ENCODE measurements around the gene S100A12. TPM values are rescaled to one million over a fixed set of nuclear protein-coding genes. Genes with fewer than 3 reads are reported as not detected.

Gene S100A12
- total and polyA plus RNA-seq, 2 experiments from 2014 or later, result not detected

DNA sequence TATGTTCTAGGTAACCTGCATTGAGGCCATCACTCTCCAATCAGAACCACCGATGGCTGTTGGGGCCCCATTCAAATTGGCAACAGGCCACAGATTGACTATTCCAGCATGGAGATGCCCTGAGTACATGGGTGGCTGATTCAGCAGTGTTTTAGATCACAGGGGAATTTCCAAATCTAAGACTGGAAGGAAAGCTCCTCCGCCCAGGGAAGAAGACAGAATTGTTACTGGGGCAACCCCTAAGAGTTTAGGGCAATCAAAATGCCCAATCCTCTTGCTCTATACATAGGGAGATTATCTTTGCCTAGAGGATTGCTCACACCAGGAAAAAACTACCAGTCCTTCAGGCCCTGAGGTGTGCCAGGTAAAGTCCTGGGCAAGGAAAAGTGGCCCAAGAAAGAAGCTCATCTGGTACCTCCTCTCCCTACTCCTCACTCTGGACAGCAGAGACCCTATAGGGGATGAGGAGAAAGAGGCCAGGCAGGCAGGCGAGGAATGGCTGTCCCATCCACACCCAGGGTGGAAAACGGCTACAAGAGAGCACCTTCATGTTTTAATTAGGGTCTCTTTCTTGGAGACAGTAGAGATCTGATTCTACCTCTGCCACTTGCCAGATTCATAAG is 9.6 kb upstream of the S100A12 start:
- no peaks in the 10 kb centered on the region for H3K27me3 ChIP-seq
- TF ChIP-seq EZH2 (IDR thresholded peaks at IDR 0.05; ENCODE audit: borderline replicate concordance) (no peak), EZH2phosphoT487 (IDR thresholded peaks at IDR 0.05; ENCODE audit: low read depth, severe bottlenecking, unreplicated experiment) (no peak)
- TF ChIP-seq, protein P1, sequence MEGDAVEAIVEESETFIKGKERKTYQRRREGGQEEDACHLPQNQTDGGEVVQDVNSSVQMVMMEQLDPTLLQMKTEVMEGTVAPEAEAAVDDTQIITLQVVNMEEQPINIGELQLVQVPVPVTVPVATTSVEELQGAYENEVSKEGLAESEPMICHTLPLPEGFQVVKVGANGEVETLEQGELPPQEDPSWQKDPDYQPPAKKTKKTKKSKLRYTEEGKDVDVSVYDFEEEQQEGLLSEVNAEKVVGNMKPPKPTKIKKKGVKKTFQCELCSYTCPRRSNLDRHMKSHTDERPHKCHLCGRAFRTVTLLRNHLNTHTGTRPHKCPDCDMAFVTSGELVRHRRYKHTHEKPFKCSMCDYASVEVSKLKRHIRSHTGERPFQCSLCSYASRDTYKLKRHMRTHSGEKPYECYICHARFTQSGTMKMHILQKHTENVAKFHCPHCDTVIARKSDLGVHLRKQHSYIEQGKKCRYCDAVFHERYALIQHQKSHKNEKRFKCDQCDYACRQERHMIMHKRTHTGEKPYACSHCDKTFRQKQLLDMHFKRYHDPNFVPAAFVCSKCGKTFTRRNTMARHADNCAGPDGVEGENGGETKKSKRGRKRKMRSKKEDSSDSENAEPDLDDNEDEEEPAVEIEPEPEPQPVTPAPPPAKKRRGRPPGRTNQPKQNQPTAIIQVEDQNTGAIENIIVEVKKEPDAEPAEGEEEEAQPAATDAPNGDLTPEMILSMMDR (IDR thresholded peaks at IDR 0.05; ENCODE audit: poor library complexity), result no peak
- H3K4me3 ChIP-seq, result no peak overlapping the region
- no peak overlapping the region for H3K4me2 ChIP-seq
- H3K27ac ChIP-seq, result no peak overlapping the region
- H3K9me2 ChIP-seq (replicated peaks; ENCODE audit: insufficient read depth), result no peaks in the 10 kb centered on the region
- DNase-seq (ENCODE audit: low spot score), result no peak
- H3K4me1 ChIP-seq (ENCODE audit: insufficient read depth), result no peaks in the 10 kb centered on the region
- H2AFZ ChIP-seq, result no peak overlapping the region
- H4K20me1 ChIP-seq (ENCODE audit: insufficient read depth, poor library complexity, severe bottlenecking), result no peaks in the 10 kb centered on the region
- no peaks in the 10 kb centered on the region for H3K79me2 ChIP-seq
- no peaks in the 10 kb centered on the region for H3K36me3 ChIP-seq (replicated peaks; ENCODE audit: insufficient read depth, low read depth)
- H3K9me3 ChIP-seq (ENCODE audit: low read depth), result peaks cover 7% of the 10 kb centered on the region
- WGBS (ENCODE audit: low lambda C conversion rate, missing lambda C conversion rate), result 76% methylated on average over 4 of the region's 4 CpGs

DNA sequence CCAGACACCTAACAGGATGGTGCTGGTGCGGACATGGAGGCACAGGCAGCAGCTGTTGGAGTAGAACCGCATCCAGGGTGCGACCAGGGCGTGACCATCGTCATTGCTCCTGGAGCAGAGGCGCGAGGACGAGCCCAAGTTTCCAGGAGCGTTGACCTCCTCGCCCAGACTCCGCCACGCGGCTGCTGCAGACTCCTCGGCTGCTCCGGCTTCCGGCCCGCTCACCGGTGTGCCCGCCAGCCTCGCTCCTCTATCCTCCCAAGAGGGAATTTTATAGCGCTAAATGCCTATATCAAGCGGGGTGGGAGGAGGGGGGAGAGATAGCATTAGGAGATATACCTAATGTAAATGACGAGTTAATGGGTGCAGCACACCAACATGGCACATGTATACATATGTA is 5.3 kb upstream of the S100A12 start:
- TF ChIP-seq, protein P1 (IDR thresholded peaks at IDR 0.05; ENCODE audit: poor library complexity), result no peak
- no peak for TF ChIP-seq EZH2phosphoT487 (IDR thresholded peaks at IDR 0.05; ENCODE audit: low read depth, severe bottlenecking, unreplicated experiment)
- no peak for TF ChIP-seq EZH2 (IDR thresholded peaks at IDR 0.05; ENCODE audit: borderline replicate concordance)
- no peak overlapping the region for H2AFZ ChIP-seq
- no peak overlapping the region for H3K4me3 ChIP-seq
- H4K20me1 ChIP-seq (ENCODE audit: insufficient read depth, poor library complexity, severe bottlenecking), result no peaks in the 10 kb centered on the region
- no peaks in the 10 kb centered on the region for H3K27me3 ChIP-seq
- H3K36me3 ChIP-seq (replicated peaks; ENCODE audit: insufficient read depth, low read depth), result no peaks in the 10 kb centered on the region
- H3K9me2 ChIP-seq (replicated peaks; ENCODE audit: insufficient read depth), result no peaks in the 10 kb centered on the region
- H3K9me3 ChIP-seq (ENCODE audit: low read depth), result peaks cover 7% of the 10 kb centered on the region
- DNase-seq (ENCODE audit: low spot score), result no peak
- H3K27ac ChIP-seq, result no peak overlapping the region
- 95% methylated on average over 23 of the region's 23 CpGs for WGBS (ENCODE audit: low lambda C conversion rate, missing lambda C conversion rate)
- H3K4me1 ChIP-seq (ENCODE audit: insufficient read depth), result no peaks in the 10 kb centered on the region
- no peaks in the 10 kb centered on the region for H3K79me2 ChIP-seq
- no peak overlapping the region for H3K4me2 ChIP-seq

DNA sequence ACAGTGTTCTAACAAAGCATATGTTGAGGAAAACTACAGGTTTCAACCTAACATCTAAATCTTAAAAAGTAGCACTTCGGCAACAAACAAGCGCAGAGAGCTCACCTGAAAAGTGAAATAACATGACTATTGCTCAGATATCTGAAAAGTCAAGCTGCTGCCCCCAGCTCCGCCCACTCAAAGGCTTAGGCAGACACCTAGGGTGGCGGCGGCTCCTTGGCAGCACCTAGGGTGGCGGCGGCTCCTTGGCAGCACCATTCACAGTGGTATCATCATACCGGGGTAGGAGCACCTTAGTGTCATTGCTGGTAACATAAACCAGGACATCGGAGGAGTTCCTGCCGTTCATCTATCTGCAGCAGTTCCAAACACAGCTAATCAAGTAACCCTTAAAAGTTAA is 4.2 kb upstream of the S100A12 start:
- H3K4me2 ChIP-seq, result no peak overlapping the region
- no peak overlapping the region for H3K27ac ChIP-seq
- no peaks in the 10 kb centered on the region for H3K27me3 ChIP-seq
- no peaks in the 10 kb centered on the region for H3K36me3 ChIP-seq (replicated peaks; ENCODE audit: insufficient read depth, low read depth)
- no peak overlapping the region for H3K4me3 ChIP-seq
- WGBS (ENCODE audit: low lambda C conversion rate, missing lambda C conversion rate), result 87% methylated on average over 10 of the region's 10 CpGs
- H3K79me2 ChIP-seq, result no peaks in the 10 kb centered on the region
- H4K20me1 ChIP-seq (ENCODE audit: insufficient read depth, poor library complexity, severe bottlenecking), result no peaks in the 10 kb centered on the region
- H3K4me1 ChIP-seq (ENCODE audit: insufficient read depth), result no peaks in the 10 kb centered on the region
- H3K9me2 ChIP-seq (replicated peaks; ENCODE audit: insufficient read depth), result no peaks in the 10 kb centered on the region
- no peak overlapping the region for H2AFZ ChIP-seq
- H3K9me3 ChIP-seq (ENCODE audit: low read depth), result peaks cover 7% of the 10 kb centered on the region
- TF ChIP-seq, protein P1 (IDR thresholded peaks at IDR 0.05; ENCODE audit: poor library complexity), result no peak
- TF ChIP-seq EZH2phosphoT487 (IDR thresholded peaks at IDR 0.05; ENCODE audit: low read depth, severe bottlenecking, unreplicated experiment) (no peak), EZH2 (IDR thresholded peaks at IDR 0.05; ENCODE audit: borderline replicate concordance) (no peak)
- no peak for DNase-seq (ENCODE audit: low spot score)

Data from hepatocyte (in vitro differentiated cells).